Lung microvascular endothelial cell (primary cell): ENCODE results near the gene SMTNL1. TPM values are rescaled to one million over a fixed set of nuclear protein-coding genes. Genes with fewer than 3 reads are reported as not detected.

Experiments used
- DNase-seq, 2 donors: peaks; one replicate each; pipeline versions ENCODE4 v3.0.0 to v3.0.0-alpha.2; 2010; ENCODE audit warnings: low read depth in 2 of 2
- total RNA-seq: library from RNA; depleted of rRNA; stranded (reverse); fragments of >200 nt; gene quantifications from 2 replicates; pipeline ENCODE4 v1.2.1, GENCODE V29; 2014

The SMTNL1 gene
- total RNA-seq, 1 donor from 2014 or later = not detected

- no peak for DNase-seq
Measured at GRCh38 chr11:57544566-57544965, 7.2 kb downstream of the SMTNL1 start.

GRCh38 chr11:57545883-57546282, 8.5 kb downstream of the SMTNL1 start:
- no peak for DNase-seq

DNA sequence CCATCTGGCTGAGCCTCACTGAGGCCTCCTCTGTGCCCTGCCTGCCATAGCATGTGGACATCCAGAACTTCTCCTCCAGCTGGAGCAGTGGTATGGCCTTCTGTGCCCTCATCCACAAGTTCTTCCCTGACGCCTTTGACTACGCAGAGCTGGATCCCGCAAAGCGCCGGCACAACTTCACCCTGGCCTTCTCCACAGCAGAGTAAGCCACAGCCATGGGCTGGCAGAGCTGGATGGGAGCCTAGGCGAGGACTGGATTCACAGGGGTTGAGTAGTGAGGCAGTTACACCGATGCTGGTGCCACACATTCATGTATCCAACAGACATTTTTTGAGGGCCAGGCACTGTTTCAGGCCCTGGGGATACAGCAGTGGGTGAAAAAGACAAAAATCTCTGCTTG, 9.1 kb downstream of the SMTNL1 start:
- DNase-seq = no peak

GRCh38 chr11:57546869-57547475, 9.6 kb downstream of the SMTNL1 start:
- peak; percentile 40 to 59 for DNase-seq

GRCh38 chr11:57547854-57548377, 10.5 kb downstream of the SMTNL1 start:
- DNase-seq = peak in 1 of 2 donors; percentile 50

GRCh38 chr11:57549983-57550382, 12.6 kb downstream of the SMTNL1 start:
- no peak for DNase-seq

DNA sequence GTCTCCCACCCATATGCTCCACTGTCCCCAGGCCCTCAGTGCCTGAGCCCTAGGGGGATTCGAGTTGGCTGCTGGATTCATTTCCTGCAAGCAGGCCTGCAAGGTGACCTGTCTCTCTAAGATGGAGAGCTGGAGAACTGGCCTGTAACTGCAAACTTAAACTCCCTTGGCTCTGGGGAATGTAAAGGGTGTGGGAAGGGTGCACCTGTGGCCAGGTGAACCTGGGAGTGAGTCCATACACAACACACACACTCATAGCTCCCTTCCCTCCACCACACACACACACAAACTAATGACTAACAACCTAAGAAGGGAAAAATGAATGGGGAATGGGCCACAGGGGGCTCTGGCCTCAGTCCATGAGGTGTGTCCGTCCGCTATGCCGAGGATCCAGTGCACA, 14.5 kb downstream of the SMTNL1 start:
- DNase-seq = no peak

DNA sequence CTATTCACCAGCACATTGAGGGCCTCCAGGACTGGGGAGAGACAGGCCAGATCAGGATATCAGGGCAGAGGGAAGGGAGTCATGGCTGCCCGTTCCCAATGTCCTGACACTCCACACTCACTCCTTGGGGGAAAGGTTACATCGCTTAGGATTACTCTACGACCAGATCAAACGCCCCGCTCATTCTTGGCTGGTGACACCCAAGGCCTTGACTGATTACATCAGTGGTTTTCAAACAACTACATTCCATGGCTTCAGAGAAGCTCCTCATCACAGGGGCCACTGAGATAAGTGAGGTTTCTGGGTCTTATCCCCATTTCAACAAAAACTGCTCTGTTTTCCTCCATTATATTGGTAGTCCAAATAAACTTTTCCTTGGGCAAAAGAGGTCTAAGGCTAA, 15.1 kb downstream of the SMTNL1 start:
- no peak for DNase-seq

- no peak for DNase-seq
Measured at GRCh38 chr11:57555393-57555792, 18.0 kb downstream of the SMTNL1 start.

DNA sequence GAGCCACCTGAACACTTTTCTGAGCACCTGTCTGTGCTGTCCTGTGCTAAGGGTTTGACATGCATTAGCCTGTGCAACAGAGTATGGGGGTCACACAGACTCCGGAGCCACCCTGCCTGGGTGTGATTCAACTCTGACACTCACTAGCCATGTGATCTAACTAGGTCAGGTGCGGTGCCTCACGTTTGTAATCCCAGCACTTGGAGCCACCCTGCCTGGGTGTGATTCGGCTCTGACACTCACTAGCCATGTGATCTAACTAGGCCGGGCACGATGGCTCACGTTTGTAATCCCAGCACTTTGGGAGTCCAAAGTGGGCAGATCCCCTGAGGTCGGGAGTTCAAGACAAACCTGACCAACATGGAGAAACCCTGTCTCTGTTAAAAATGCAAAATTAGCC, 18.6 kb downstream of the SMTNL1 start:
- no peak for DNase-seq

DNA sequence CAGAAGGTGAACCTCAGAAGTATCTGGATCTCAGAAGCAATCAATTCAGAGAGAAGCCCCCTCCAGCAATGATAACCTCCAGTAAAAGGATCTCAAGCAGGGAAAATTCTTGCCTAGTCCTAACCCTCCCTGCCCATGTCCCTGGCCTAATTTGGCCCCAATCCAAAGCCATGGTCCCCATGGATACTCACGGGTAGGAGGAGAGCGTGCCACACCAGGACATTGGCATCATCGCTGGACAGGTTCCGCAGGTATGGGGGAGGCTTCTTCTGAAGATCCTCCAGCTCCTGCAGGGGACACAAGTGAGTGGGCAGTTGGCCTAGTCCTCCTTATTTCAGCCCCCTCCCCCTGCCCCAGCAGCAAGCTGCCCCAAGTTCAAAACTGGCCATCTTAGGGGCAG, 22.8 kb downstream of the SMTNL1 start:
- DNase-seq = no peak

- DNase-seq = no peak
Measured at GRCh38 chr11:57562596-57562995, 25.2 kb downstream of the SMTNL1 start.

GRCh38 chr11:57566005-57566904, 28.9 kb downstream of the SMTNL1 start:
- DNase-seq = peak; percentile 72 to 76

GRCh38 chr11:57566905-57567514, 29.6 kb downstream of the SMTNL1 start:
- DNase-seq = peak in 1 of 2 donors; percentile 7

DNA sequence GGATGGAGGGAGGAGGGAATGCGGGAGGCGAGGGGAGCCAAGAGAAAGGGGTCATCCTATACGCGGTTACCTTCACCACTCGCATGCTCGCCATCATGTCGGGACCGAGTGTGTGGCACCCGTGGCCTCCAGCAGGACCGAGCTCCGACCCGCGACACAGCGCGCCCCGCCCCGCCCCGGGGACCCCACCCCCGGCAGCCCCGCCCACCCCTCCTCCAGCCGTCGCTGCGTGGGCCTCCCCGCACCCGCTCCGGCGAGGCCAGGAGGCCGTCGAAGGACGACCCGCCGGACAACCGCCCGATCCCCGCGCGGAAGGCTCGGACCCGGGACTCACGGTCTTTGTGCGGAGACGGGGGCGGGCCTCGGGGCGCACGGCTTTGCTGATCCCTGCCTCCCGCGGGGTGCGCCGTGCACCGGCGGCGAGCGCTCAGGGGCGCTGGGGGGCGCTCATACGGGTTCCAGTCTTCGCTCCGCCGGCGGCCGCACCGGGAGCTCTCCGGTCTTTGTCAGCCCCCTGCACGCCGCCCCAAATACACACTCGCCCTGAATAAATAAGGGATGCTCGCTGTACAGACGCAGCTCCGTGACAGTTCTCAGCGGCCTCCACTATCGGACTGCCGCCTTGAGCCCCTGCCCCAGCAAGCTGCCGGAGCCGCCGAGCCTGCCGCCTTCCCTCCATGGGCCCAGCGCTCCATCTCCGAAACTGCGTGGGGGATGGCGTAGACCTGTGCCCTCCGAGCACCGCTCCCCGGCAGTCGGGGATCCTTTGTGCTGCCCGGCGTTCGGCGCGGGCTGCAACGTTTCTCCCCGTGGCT, 30.3 kb downstream of the SMTNL1 start, which contains the start of gene UBE2L6:
Gene UBE2L6, minus strand, starts transcription at position 158 of the 815 bp plus-strand sequence. Its CDS starts 61 bp downstream, at position 97.
- DNase-seq = peak; percentile 37 to 74

DNA sequence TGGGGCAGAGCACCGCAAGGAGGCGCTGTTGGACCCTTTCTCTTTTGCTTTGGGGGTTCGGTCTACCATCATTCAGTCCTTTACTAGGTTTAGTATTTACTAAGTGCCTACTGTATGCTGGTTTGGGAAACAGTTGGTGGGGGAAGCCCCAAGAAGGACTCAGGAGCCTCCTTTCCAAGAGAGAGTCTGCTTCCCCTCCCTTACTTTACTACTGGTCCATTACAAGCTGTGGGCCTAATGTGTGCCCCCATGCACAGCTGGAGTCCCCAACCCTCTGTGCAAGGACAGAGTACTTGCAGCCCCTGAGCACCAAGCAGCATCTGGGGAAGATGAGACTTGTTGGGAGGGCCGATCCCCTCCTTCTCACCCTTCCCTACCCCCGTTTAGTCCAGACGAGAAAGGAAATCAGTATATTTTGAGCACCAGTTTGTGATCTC, 31.0 kb downstream of the SMTNL1 start:
- DNase-seq = peak in 1 of 2 donors; percentile 76

GRCh38 chr11:57571606-57572005, 34.2 kb downstream of the SMTNL1 start:
- no peak for DNase-seq

- DNase-seq = no peak
Measured at GRCh38 chr11:57574061-57574460, 36.7 kb downstream of the SMTNL1 start.

DNA sequence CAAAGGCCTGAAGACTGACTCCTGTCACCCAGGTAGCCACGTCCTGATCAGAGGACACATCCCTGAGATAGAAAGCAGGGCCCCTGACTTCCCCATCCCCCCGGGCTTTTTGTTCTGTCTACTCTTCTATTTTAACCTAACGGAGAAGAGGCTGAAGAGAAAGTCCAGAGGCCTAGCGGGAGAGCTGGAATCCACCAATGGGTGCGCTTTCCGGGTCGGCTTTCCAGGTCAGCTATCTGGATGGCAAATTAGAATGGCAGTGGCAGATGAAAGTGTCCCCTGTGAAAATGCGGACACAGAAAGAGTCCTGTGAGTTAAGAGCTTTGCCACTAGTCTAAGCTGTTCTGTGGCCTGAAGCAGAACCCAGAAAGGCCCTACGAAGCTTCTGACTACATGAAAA, 46.9 kb downstream of the SMTNL1 start:
- DNase-seq = no peak

DNA sequence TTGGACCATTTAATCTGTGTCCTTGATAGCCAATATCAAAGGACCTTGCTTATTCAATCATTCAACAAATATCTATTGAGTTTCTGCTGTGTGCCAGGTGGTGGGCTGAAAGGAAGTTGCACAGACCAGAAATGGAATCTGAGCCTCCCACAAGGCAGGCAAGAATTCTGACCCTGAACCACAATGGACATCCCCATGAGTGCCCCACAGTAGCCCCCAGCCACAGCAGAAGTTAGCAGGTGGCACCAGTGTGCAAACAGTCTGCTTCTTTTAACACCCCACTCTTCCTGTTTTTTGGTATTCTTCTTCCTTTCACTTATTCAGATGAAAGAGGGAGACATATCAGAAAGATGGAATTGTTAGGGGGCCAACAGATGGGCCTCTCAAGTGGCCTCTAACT, 47.9 kb downstream of the SMTNL1 start:
- no peak for DNase-seq

DNA sequence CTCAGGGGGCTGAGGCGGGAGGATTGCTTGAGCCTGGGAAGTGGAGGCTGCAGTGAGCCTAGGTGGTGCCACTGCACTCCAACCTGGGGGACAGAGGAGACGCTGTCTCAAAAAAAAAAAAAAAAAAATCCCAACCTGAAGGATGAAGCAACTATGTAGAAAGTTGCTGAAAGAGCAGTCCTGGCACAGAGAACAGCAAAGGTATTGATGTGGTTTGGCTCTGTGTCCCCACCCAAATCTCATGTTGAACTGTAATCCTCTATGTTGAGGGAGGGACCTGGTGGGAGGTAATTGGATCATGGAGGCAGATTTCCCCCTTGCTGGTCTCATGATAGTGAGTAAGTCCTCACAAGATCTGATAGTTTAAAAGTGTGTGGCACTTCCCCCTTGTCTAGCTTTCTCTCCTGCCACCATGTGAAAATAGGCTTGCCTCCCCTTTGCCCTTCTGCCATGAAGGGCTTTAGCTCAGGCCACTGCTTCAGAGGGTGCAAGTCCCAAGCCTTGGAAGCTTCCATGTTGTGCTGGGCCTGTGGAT, 49.4 kb downstream of the SMTNL1 start:
- DNase-seq = no peak
